D341Med (cell line): ENCODE data around the gene GOLM1.
"Not testable (repeated sequence)": the region's sequence is repeated elsewhere in the genome, so short reads cannot be mapped to it uniquely, and the experiment has no call there.

Experiments used
- DNase-seq: peaks from one replicate; pipeline ENCODE4 v3.0.0; 2012; ENCODE audit warnings: low spot score

Gene GOLM1

DNA sequence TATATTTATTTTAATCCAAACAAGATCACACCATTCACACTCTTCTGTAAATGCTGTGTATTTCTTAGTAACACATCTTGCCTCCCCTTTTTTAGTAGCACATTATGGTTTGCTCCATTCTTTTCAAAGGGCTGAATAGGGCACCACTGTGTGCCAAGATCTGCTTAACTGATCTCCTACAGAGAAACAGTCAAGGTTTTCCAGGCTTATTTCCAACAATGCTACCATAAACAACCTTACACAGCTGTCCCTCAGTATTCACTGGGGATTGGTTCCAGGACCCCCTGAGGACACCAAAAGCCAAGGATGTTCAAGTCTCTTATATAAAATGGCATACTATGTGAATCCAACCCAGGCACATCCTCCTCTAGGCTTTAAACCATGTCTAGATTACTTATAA is 16.5 kb downstream of the GOLM1 start:
- no peak for DNase-seq

DNA sequence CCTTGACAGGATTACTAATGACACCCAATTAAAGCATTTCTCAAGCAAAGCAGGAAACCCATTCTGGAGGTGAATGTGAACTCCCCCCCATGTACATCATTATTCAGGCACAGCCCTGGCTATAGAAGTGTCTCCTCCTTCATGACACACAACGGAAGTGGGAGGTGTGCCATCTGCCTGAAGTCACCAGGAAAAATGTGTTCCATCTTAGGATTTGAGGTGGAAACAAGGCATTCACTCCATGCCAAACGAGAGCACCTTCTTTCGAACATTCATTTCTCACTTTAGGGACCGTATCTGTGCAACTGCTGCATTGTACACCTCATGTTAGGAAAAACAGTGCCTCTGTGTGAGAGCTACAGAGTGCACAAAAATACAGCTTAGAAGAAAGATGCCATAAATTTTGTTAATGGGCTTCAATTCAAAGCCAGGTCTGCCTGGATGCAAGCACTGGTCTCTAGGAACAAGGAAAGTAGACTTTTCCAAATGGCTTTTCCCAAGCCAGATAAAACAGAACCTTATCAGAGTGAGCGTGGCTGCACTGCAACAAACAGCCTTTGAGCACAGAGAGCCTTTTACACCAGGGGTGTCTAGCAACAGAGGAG is 19.4 kb downstream of the GOLM1 start:
- DNase-seq: no peak

DNA sequence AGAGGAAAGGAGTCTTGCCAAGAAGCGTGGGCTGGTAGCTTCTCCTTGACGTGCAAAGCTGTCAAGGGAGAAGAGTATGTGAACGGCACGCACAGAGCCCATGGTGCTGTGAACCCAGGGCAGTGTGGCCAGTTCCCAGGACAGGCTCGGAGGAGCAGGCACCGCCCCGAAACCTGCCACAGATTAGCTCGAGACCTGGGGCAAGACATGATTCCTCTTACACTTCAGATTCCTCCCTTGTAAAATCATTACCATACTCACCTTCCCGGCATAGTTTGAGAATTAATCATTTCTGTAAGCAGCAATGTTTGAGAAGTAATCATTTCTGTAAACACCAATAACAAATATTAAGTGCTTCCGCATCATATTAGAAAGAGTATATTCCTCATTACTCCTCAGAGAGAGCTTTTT is 19.9 kb downstream of the GOLM1 start:
- no peak for DNase-seq

DNA sequence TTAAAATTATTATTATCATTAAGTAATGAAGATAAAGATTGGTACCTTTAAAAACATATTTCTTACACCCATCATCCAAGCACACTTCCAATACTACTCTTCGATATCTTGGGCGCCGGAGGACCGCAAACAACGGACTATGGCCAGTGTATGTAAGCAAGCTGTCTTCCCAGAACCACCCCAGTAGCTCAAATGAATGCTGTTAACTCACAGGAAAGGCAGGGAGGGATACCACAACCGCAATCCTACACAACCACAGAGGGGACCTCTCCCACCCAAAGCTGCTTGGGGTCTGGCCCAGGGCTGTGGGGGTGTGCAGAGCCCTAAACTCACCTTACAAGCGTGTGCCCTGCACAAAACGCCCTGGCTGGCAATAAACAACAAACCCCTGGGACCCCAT is 20.6 kb downstream of the GOLM1 start:
- DNase-seq: no peak

DNA sequence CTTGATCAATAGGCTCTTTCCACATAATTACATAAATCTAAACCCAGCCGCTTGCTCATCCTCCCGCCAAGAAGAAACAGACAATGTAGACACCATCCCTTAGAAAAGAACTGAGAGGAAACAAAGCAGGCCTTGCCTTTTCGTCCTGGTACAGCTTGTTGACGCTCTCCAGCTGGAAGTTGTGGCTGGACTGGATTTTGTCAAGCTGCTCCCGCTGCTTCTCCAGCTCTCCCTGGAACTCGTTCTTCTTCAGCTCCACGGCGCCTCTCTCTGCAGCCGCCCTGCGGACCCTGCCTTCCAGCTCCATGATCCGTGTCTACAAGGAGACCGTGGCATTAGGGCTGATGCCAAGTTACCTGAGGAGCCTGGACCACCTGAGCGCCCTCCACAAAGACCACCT is 22.1 kb downstream of the GOLM1 start:
- no peak for DNase-seq

DNA sequence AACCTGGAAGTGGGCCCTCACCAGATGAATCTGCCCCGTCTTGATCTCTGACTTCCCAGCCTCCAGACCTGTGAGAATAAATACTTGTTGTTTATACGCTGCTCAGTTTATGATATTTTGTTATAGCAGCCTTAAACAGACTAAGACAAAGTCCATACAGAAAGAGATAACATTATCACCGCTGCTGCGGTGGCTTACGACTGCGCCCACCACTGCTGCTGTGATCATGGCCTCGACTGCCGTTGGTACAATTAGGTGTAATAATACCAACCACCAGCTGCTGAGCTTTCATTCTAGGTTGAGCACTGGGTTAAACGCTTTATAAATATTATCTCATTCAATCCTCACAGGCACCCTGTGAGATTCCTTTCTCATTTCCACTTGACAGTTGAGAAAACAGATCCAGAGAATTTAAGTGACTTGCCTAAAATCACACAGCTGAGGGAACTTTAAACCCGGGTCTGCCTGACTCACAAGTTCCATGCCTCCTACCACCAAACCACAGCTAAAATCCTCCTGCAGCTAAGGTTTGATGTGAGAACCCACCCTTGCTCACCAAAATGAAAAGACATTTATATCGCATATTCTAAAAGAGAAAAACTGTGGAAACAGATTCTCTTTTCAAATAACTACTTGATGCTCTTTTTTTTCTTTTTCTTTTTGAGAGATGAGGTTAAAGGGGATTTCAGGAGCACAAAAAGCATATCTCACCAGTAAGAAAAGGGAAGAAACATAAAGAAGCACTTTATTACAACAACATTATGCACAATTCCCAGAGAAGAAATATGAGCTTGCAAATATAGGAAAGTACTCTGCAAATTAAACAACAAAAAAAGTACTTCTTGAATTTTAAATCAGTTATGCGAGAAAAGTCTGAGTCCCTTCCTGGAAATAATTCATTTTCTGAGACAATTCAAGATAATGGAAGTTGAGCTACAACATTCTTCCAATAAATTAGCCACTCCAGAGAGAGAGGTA is 23.9 kb downstream of the GOLM1 start:
- no peak for DNase-seq

DNA sequence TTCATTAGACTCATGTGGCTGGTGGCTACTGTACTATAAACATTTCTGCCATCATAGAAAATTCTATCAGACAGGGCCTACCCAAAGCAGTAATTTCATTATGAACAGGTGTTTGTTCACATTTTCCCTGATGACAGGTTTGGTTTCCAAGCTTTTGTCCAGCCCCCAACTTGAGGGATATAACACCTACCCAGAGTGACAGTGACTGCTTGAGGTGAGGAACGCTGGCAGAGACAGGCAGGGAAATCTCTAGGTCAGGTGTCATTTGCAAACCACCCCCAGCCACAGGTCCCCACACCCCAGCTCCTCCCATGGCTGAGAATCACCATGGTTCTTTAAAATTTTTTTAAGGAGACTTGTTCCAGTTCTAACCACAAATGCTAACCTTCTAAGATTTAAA is 25.5 kb downstream of the GOLM1 start:
- DNase-seq: no peak

DNA sequence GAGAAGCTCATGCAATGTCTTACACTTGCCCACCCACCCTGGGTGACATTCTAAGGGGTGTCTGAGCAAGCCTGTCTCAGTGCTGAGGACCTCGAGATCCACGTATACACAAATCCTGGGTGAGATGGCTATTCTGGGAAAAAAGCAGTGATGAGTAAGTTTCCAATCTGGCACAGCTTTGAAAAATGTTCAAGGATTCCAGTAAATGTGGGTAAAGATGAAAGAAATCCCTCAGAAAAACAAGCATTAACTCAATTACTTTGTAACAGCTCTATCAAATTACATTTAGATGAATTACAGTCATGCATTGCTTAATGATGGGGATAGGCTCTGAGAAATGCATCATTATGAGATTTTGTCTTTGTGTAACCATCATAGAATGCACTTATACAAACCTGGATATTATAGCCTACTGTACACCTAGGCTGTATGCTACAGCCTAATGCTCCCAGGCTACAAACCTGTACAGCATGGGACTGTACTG is 26.9 kb downstream of the GOLM1 start:
- DNase-seq: no peak

DNA sequence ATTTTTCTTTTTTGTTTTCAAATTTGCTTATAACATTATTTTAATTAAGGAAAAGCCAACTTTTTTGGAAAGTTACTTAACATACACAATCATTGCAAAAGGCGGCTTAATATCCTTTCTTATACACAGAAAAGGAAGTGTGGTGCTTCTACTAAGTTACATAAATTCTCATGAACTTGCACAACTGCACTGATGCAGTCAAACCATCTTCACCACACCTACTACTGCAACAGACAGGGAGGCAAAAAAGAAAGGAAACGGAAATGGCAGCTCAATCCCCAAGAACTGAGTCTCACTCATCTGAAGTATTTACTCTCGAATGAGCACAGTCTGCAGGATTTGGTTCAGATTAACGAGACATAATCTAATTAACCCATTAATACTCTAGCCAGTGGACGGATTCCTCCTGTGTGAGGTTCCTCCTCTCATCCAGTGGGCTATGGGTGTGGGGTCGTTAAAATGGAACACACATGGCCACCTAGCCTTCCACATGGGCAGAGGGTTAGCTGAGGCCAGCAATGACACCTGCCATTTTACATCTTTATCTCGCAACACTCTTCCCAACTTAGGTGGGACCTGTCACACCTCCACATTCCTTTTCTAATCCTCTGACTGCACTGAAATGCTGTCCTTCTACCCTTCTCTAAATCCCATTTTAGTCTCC is 30.0 kb downstream of the GOLM1 start:
- DNase-seq: peak; percentile 46

DNA sequence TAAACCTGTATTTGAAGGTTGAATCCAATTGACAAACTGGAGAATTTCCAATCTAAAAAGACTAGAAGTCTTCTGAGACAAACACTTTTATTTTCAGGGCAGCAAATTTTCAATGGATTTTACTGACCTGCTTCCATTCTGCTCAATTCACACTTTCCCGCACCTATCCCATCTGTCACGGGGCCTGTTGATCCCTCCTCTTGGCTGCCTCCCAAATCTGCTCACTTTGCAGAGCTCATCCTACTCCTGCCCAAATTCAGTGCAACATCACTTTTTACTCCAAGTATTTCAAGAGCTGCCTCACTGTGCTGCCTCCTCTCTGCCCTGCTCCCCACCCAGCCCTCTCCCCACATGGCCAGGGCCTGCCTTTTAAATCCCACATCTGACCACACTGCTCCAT is 35.1 kb downstream of the GOLM1 start:
- peak; percentile 76 for DNase-seq

DNA sequence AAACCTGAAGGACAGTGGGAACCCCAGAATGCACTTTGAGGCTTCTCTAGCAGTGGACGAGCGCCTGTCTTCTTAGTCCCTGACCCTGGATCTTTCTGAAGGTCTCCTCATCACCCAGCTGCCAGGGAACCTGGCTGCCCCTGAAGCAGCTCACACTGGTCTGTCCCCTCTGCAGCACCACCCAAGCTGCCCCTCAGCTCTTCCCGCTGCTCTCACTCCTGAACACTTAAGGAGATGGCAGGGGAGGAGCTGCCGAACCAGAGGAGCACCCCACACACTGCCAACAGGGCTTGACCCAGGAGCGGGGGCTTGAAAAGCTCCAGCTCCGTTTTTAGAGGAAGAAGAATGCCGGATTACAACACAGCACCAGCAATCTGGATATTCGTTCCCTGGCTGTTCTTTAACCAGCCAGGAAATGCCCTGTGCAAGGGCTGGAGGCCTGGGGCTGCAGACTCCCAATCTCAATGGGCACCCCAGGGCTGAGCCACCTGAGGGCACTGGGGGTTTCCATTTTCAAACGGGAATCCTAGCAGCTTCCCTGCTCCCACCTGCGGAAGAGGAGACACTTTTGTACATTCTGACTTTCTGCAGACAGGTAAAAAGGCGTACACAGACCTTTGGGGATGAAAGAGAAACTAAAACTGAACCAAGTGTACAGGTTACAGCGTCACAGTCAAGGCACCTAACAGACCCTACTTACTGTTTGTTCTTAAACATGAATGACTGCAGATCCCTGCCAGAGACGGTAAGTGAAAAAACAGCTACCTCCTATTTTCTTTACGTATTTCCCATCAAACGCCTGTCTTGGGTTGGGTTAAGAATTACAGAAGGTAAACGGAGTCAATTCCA is 36.3 kb downstream of the GOLM1 start:
- no peak for DNase-seq

DNA sequence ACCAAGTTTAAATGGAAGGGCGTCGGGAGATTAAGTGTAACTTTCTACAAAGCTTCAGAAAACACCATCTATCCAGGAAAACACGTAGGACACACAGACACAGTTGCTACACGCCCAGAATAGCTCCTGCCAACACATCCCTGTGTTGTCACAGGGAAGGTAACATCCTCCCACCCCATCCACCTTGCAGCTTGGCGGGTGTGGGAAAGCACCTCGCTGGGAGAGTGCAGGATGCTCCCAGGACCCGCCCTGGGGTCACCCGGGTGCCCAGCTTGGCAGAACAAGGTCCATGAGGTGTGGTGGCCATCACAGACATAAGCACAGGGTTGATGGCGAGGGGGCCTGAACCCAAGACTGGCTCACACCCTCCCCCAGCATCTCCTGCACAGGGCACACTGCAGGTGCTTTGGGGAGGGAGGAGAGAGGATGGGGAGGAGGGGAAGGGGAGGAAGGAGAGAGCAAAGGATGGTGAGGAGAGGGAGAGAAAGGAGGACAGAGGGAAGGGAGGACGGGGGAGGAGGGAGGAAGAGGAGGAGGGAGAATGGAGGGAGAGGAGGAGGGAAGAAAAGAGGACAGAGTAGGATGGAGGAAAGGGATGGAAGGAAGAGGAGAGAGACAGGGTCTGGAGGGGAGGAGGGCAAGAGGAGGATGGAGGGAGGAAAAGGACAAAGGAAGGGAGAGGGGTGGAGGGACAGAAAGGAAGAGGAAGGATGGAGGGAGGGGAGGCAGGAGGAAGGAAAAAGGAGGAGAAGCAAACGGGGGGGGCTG is 37.2 kb downstream of the GOLM1 start:
- no peak for DNase-seq

DNA sequence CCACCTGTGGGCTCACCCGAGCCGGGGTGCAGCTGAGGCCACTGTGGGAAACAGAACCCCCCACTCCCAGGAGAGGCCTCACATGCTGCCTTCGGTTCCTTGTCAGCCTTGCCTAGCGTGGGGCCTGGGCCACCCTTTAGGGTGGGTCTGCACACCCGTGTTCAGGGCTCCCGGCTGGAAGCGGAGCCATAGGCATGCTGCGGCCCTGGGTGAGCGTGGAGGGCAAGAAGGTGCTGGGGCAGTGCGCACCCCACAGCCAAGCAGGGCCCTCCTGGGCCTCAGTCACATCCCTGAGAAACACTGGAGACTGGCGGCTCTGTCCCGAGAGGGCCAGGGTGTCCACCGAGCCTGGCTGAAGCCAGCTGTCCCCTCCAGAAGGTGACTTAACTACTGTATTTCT is 41.9 kb downstream of the GOLM1 start:
- no peak for DNase-seq

DNA sequence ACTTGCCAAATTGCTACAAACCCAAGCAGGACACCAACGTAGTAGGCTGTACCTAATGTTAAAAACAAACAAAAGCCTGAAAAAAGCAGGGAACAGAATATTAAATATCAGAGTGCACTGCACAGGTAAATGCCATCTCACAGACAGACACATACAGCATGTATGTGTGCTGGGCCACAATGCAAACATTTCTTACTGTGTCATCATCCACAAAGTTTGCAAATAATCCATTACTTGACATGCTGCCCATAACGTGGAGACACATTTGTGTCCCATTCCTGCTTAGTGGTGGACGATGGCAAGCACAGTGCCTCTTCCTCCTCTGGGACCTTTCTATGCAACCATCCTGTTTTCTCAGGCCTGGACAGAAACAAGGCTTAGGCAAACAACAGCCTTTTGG is 44.7 kb downstream of the GOLM1 start:
- DNase-seq: no peak

DNA sequence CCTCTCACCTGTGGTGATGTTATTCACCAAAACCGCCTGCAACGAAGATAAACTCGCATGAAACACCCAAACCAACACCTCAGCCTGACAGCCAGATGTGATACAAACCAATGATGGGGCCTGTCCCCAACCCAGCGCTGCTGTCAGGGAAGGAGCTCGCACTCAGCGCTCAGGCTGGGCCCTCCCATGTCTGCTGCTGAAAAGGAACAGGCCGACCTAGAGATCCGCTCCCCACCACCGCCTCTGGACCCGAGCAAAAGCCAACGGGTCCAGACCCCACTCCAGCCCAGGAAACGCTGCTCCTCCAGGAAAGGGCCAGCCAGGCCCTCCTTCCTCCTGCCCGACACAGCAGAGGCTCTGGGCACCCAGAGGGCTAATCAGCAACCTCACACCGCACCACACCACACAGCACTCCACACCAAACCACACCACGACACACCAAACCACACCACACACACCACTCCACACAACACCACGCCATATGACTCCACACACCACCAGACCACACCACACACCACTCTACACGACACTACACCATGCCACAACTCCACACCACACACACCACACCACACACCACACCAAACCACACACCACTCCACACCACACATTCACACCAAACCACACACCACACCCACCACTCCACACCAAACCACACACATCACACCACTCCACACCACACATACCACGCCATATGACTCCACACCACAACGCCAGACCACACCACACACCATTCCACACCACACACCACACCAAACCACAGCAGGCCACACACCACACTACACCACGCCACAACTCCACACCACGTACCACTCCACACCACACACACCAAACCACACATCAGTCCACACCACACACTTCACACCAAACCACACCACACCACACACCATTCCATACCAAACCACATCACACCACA is 46.5 kb downstream of the GOLM1 start:
- no peak for DNase-seq

DNA sequence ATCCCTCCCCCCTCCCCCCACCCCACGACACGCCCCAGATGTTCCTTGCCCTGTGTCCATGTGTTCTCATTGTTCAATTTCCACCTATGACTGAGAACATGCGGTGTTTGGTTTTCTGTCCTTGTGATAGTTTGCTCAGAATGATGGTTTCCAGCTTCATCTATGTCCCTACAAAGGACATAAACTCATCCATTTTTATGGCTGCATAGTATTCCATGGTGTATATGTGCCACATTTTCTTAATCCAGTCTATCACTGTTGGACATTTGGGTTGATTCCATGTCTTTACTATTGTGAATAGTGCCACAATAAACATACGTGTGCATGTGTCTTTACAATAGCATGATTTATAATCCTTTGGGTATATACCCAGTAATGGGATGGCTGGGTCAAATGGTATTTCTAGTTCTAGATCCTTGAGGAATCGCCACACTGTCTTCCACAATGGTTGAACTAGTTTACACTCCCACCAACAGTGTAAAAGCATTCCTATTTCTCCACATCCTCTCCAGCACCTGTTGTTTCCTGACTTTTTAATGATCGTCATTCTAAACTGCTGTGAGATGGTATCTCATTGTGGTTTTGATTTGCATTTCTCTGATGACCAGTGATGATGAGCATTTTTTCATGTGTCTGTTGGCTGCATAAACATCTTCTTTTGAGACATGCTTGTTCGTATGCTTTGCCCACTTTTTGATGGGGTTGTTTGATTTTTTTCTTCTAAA is 51.2 kb downstream of the GOLM1 start:
- not testable (repeated sequence) for DNase-seq

DNA sequence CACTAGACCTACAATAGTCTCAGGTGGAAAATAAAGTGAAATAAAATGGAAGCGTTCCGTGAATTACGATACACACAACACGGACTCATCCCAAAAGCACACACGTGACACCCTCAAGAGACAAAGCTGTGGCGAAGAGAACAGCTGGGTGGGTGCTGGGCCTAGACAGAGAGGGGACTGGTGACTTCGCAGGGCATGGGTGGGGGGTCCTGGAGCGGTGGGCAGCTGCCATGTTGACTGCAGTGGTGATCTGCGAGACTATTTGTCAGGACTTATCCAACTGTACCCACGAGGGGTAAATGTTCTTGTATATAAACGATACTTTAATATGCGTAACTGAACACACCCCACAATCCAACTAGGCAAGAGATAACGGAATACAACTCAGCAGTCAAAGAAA is 52.0 kb downstream of the GOLM1 start:
- no peak for DNase-seq

DNA sequence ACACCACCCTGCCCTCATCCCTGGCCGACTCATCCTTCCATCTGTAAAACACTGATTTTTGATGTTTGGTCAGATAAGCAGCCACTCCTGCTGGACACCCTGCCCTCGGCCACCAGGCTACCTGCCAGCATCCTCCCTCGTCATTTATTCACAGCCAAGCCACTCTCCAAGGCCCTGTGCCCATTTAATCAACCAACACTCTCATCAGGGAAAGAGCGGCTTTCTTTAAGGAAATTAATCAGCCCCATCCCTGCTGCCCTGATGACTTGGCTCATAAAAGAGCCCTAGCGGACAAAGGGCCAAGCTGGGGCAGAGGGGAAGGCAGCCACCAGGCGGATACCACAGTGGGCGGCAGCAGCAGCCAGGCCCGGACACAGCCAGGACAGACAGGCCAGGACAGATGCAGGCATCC is 52.4 kb downstream of the GOLM1 start:
- DNase-seq: no peak

DNA sequence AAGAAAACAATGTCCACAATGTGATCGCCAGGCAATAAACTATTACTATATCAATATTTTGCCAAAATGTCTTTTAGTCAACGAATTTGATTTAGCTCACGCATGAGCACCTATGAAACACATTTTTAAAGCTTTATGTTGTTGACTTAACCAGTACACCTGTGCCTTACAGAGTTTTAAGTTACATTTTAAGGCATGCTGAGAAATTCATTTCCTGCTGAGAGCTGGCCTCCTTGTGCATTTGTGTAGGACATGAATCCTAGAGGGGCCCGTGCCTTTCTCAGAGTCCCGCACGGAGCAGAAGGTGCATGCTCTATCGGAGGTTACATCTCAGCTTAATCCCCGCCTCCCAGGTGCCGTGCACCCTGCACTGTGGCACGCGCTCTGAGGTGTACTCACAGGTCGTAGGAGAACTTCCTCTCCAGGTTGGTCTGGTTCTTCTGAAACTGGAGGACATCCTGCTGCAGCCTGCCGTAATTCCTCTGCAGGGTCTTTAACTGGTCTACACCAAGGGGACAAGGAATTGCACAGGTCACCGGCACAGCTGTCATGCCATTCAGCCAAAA is 53.2 kb downstream of the GOLM1 start:
- DNase-seq: no peak
